SW480 (cell line): ENCODE results near the gene CSNK2A1.
A peak's percentile ranks its signal among the peaks of the same experiment; 100 is the strongest.

Source experiments
- DNase-seq: peaks from one replicate; pipeline ENCODE4 v3.0.0-alpha.2; 2016; ENCODE audit warnings: low spot score

Gene CSNK2A1

GRCh38 chr20:543369-544152, at the start of gene CSNK2A1:
TSS of gene CSNK2A1 (minus strand) at chr20:543790. CDS start at chr20:508551, 35,239 bp downstream.
- peak; percentile 96 for DNase-seq

GRCh38 chr20:592506-592905, 48.9 kb upstream of the CSNK2A1 start:
- DNase-seq: no peak

- DNase-seq: no peak
Measured at GRCh38 chr20:591941-592340, 48.4 kb upstream of the CSNK2A1 start.

- no peak for DNase-seq
Measured at GRCh38 chr20:588932-589672, 45.5 kb upstream of the CSNK2A1 start.

GRCh38 chr20:588476-588875, 44.9 kb upstream of the CSNK2A1 start:
- DNase-seq: no peak

- no peak for DNase-seq
Measured at GRCh38 chr20:584971-585301, 41.3 kb upstream of the CSNK2A1 start.

GRCh38 chr20:584161-584970, 40.8 kb upstream of the CSNK2A1 start:
- peak; percentile 70 for DNase-seq

- no peak for DNase-seq
Measured at GRCh38 chr20:582204-582603, 38.6 kb upstream of the CSNK2A1 start.

GRCh38 chr20:578940-579690, 35.5 kb upstream of the CSNK2A1 start:
- peak; percentile 31 for DNase-seq

- DNase-seq: no peak
Measured at GRCh38 chr20:577167-577791, 33.7 kb upstream of the CSNK2A1 start.

GRCh38 chr20:576156-576555, 32.6 kb upstream of the CSNK2A1 start:
- DNase-seq: no peak

- DNase-seq: no peak
Measured at GRCh38 chr20:575230-575629, 31.6 kb upstream of the CSNK2A1 start.

- no peak for DNase-seq
Measured at GRCh38 chr20:574297-574942, 30.8 kb upstream of the CSNK2A1 start.

- DNase-seq: peak; percentile 30
Measured at GRCh38 chr20:573414-574296, 30.1 kb upstream of the CSNK2A1 start.

- DNase-seq: no peak
Measured at GRCh38 chr20:572727-573126, 29.1 kb upstream of the CSNK2A1 start.

GRCh38 chr20:571754-572441, 28.3 kb upstream of the CSNK2A1 start:
- peak; percentile 52 for DNase-seq

GRCh38 chr20:568673-569415, 25.3 kb upstream of the CSNK2A1 start:
- no peak for DNase-seq

- DNase-seq: no peak
Measured at GRCh38 chr20:568097-568652, 24.6 kb upstream of the CSNK2A1 start.
